HAP-1 (cell line): ENCODE results near the gene RBP5.
"Not testable (repeated sequence)": the region's sequence is repeated elsewhere in the genome, so short reads cannot be mapped to it uniquely, and the experiment has no call there.

Experiments used
- DNase-seq, 2 experiments: peaks; one replicate each; pipeline ENCODE4 v3.0.0-alpha.2; 2016 to 2020; ENCODE audit warnings: low spot score in 2 of 2
- H3K27me3 ChIP-seq: fragments of 250-450 bp; sonication (Bioruptor Pico); 2 replicates; pipeline ENCODE4 v1.5.1; 2020; ENCODE audit warnings: low read depth, mild to moderate bottlenecking, moderate library complexity
- H3K36me3 ChIP-seq: fragments of 250-450 bp; sonication (Bioruptor Pico); replicated peaks from 2 replicates; pipeline ENCODE4 v1.5.1; 2020; ENCODE audit warnings: mild to moderate bottlenecking
- H3K4me1 ChIP-seq: fragments of 250-450 bp; sonication (Bioruptor Pico); 2 replicates; pipeline ENCODE4 v1.5.1; 2020; ENCODE audit warnings: mild to moderate bottlenecking
- H3K4me3 ChIP-seq: fragments of 250-450 bp; sonication (Bioruptor Pico); 2 replicates; pipeline ENCODE4 v1.5.1; 2020; ENCODE audit warnings: mild to moderate bottlenecking, moderate library complexity
- H3K9me3 ChIP-seq: fragments of 250-450 bp; sonication (Bioruptor Pico); 2 replicates; pipeline ENCODE4 v1.5.1; 2020; ENCODE audit warnings: mild to moderate bottlenecking, moderate library complexity
- in situ Hi-C: fragments of 300-500 bp; cut with MboI; formaldehyde crosslinking; loops from 3 replicates; pipeline ENCODE4 v1.14.3; 2020; ENCODE audit warnings: low sequenced_read_pairs, inconsistent platforms, mixed read lengths

Gene RBP5

DNA sequence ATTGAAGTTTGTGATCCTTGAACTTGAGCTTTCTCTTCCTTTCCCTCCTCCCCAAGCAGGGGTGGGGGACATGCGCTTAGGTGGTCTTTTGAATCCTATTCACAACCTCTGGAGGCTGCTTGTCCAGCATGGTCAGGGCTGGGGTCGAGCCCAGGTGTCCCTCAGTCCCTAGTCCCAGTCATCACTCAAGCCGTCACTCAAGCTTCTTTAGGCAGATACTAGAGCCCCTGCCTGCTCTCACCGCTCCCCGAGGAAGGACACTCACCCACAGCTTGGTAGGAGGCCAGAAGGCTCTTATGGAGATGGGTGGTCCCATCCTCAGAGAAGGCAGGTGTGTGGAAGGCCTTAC lies 19.1 kb downstream of the RBP5 start:
- H3K36me3 ChIP-seq = peaks cover 4% of the 10 kb centered on the region; the same call in 1 of the 2 replicates
- H3K4me1 ChIP-seq = no peaks in the 10 kb centered on the region; the same call in 1 of the 2 replicates
- in situ Hi-C loops = loop anchor here (25.0 kb wide), 1 partner anchor 372 kb away; no protein-coding TSS in a partner anchor
- H3K9me3 ChIP-seq = no peaks in the 10 kb centered on the region
- DNase-seq = no peak
- no peaks in the 10 kb centered on the region for H3K27me3 ChIP-seq
- H3K4me3 ChIP-seq = peak overlapping the region; percentile 48

DNA sequence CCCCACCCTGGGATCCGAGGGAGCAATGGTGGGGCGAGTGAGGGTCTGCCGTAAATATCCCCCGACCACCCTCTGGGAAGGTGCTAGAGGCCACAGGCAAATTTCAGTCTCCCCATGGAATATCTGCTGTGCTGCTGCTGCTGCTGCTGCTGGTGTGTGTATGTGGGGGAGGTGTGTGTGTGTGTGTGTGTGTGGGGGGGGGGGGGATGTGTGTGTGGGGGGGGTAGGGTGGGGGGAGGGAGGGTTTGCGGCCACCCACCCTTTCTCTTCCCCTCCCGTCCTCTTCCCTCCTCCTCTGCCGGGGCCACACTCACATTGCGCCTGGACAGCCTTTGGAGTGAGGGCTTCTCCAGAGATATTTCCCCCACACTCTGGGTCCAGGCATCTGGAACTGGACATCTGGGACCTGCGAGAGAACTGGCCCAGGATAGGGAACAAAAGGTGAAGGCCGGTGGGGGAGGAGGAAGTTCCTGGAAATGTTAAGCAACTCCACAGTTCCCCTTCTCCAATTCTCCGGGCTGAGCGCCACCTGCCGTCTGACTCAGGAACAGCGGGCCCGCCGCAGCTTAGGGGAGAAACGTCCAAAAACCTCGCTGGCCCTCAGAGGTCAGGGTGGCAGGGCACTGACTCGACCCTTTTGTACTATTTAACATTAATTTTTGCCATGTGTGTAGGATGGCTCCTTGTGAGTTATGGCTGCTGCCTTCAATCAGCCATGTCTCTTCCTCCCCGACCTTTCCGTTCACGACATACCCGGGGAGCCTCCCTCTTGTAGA lies 19.7 kb downstream of the RBP5 start, which contains the start of gene C1RL:
TSS of gene C1RL (minus strand) at position 419 of the 776 bp plus-strand sequence. CDS start at position 385, 34 bp downstream.
- Histone ChIP-seq H3K4me1 (no peaks in the 10 kb centered on the region; the same call in 1 of the 2 replicates), H3K4me3 (peak within 1 kb of the TSS; percentile 48), H3K9me3 (no peaks in the 10 kb centered on the region), H3K27me3 (no peaks in the 10 kb centered on the region), H3K36me3 (0 out of 2 replicates have a peak, but pooled peaks cover 4% of the 10 kb centered on the region)
- in situ Hi-C loops = loop anchor here (25.0 kb wide), 1 partner anchor 372 kb away; no protein-coding TSS in a partner anchor
- DNase-seq = peak; percentile 89 to 94

DNA sequence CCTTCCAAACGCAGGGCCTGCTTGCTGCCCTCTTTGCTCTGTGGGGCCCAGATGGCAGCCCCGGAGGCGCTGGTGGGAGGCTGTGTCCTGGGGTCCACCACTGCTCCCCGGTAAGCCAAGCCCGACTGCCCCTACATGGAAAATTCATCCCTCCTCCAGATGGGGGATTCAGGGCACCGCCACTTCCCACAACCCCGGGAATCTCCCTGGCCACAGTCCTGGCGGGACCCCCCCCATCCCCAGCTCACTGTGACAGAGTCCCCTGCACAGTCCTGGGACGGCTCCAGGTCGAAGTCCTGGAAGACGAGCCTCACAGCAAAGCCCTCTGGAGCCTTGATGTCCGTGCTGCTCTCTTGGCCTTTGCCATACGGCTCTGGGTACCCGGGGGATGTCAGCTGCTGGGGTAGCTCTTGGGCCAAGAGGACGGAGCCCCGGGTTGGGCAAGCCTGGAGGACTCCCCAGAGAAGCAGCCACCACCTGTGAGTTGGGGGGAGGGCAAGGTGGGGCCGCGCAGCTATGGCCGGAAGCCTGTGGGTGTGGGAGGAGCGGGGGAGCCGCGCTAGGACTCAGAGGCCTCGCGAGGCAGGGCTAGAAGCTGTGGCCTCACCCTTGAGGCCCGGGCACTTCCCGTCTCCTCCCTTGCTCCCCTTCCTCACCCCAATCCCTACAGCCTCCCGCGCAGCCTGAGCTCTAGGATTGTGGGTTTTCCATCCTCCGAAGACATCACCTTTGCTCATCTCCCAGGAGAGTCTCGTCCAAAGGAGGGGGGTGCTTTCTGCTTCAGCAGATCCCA lies 20.5 kb downstream of the RBP5 start:
- in situ Hi-C loops = loop anchor here (25.0 kb wide), 1 partner anchor 371 kb away; no protein-coding TSS in a partner anchor
- H3K4me1 ChIP-seq = no peaks in the 10 kb centered on the region; the same call in 1 of the 2 replicates
- H3K9me3 ChIP-seq = no peaks in the 10 kb centered on the region
- no peaks in the 10 kb centered on the region for H3K27me3 ChIP-seq
- peak overlapping the region; percentile 48 for H3K4me3 ChIP-seq
- 0 out of 2 replicates have a peak, but pooled peaks cover 4% of the 10 kb centered on the region for H3K36me3 ChIP-seq
- peak; percentile 52 to 81 for DNase-seq

DNA sequence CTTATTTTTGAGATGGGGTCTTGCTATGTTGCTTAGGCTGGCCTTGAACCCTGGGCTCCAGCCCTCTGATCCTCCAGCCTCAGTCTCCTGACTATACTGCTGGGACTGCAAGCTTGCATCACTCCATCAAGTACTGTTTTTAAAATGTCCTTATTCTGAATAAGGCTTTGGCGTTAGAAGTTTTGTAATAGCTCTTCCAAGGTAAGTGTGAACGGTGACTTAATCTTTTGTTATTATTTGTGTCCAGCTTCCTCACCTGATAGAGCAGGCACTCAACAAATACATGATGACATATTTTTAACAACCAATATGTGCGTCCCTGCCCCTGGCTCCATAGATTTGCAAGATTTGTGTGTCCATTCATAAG lies 21.1 kb downstream of the RBP5 start:
- peak overlapping the region; percentile 48 for H3K4me3 ChIP-seq
- no peaks in the 10 kb centered on the region; the same call in 1 of the 2 replicates for H3K4me1 ChIP-seq
- no peaks in the 10 kb centered on the region for H3K27me3 ChIP-seq
- no peak for DNase-seq
- H3K9me3 ChIP-seq = no peaks in the 10 kb centered on the region
- 0 out of 2 replicates have a peak, but pooled peaks cover 4% of the 10 kb centered on the region for H3K36me3 ChIP-seq
- in situ Hi-C loops = loop anchor here (25.0 kb wide), 1 partner anchor 370 kb away; no protein-coding TSS in a partner anchor

GRCh38 chr12:7107181-7107580 lies 21.5 kb downstream of the RBP5 start:
- not testable (repeated sequence) for H3K9me3 ChIP-seq, H3K36me3 ChIP-seq, H3K4me3 ChIP-seq, H3K4me1 ChIP-seq, H3K27me3 ChIP-seq, DNase-seq
- in situ Hi-C loops = loop anchor here (25.0 kb wide), 1 partner anchor 370 kb away; no protein-coding TSS in a partner anchor

GRCh38 chr12:7106082-7106481 lies 22.6 kb downstream of the RBP5 start:
- in situ Hi-C loops = loop anchor here (25.0 kb wide), 1 partner anchor 369 kb away; no protein-coding TSS in a partner anchor
- DNase-seq = no peak
- Histone ChIP-seq H3K9me3 (no peaks in the 10 kb centered on the region), H3K36me3 (0 out of 2 replicates have a peak, but pooled peaks cover 4% of the 10 kb centered on the region), H3K27me3 (no peaks in the 10 kb centered on the region), H3K4me1 (no peaks in the 10 kb centered on the region; the same call in 1 of the 2 replicates), H3K4me3 (no peak overlapping the region)

DNA sequence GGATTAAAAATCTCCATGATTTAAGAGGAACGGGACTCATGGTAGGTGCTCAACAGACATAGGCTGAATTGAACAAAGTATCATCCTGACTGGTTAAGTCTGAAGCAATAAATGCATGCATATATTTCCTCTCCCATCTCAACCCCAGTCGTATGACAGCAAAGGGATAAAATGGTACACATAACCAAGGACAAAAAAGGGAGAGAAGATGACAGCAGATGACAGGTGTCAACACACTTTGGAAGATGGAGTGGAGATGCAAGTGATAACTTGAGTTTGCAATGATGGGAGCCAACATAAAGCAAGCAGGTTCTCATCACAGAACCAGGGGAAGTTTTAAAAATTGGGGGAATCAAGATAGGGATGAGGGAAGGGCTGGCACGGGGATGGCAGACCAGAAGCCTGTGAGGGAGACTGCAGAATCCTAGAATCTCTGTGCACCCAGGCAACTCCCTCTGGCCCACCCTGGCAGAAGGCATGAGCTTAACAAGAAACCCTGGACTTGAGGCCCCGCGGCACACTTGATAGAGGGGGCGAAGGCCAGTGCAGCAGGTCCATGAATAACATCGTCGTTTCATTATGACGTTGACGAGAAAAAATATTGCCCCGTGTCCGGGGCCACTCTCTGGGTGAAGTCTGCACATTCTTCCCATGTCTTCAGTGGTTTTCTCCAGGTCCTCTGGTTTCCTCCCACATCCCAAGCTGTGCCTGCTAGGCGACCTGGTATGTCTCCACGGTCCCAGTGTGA lies 24.7 kb downstream of the RBP5 start:
- in situ Hi-C loops = loop anchor here (25.0 kb wide), 1 partner anchor 367 kb away; no protein-coding TSS in a partner anchor
- Histone ChIP-seq H3K4me3 (no peak overlapping the region), H3K9me3 (no peaks in the 10 kb centered on the region), H3K4me1 (no peaks in the 10 kb centered on the region; the same call in 1 of the 2 replicates), H3K27me3 (no peaks in the 10 kb centered on the region), H3K36me3 (peaks cover 8% of the 10 kb centered on the region; the same call in 1 of the 2 replicates)
- no peak for DNase-seq

GRCh38 chr12:7102582-7102981 lies 26.1 kb downstream of the RBP5 start:
- Histone ChIP-seq H3K4me3 (no peak overlapping the region), H3K27me3 (no peaks in the 10 kb centered on the region), H3K9me3 (no peaks in the 10 kb centered on the region), H3K36me3 (peaks cover 14% of the 10 kb centered on the region; the same call in 1 of the 2 replicates), H3K4me1 (no peaks in the 10 kb centered on the region; the same call in 1 of the 2 replicates)
- in situ Hi-C loops = loop anchor here (25.0 kb wide), 1 partner anchor 365 kb away; no protein-coding TSS in a partner anchor
- DNase-seq = no peak

GRCh38 chr12:7101694-7102131 lies 27.0 kb downstream of the RBP5 start:
- Histone ChIP-seq H3K4me3 (no peak overlapping the region), H3K36me3 (peaks cover 12% of the 10 kb centered on the region; the same call in 1 of the 2 replicates), H3K27me3 (no peaks in the 10 kb centered on the region), H3K4me1 (no peaks in the 10 kb centered on the region), H3K9me3 (no peaks in the 10 kb centered on the region)
- no peak for DNase-seq
- in situ Hi-C loops = loop anchor here (25.0 kb wide), 1 partner anchor 364 kb away; no protein-coding TSS in a partner anchor

GRCh38 chr12:7101047-7101693 lies 27.5 kb downstream of the RBP5 start:
- Histone ChIP-seq H3K36me3 (peaks cover 10% of the 10 kb centered on the region; the same call in 1 of the 2 replicates), H3K4me3 (no peak overlapping the region), H3K9me3 (no peaks in the 10 kb centered on the region), H3K4me1 (no peaks in the 10 kb centered on the region), H3K27me3 (no peaks in the 10 kb centered on the region)
- in situ Hi-C loops = loop anchor here (25.0 kb wide), 1 partner anchor 364 kb away; no protein-coding TSS in a partner anchor
- DNase-seq = no peak

- Histone ChIP-seq H3K27me3 (no peaks in the 10 kb centered on the region), H3K36me3 (peaks cover 10% of the 10 kb centered on the region; the same call in 1 of the 2 replicates), H3K9me3 (no peaks in the 10 kb centered on the region), H3K4me3 (no peak overlapping the region), H3K4me1 (no peaks in the 10 kb centered on the region)
- in situ Hi-C loops = loop anchor here (25.0 kb wide), 1 partner anchor 363 kb away; no protein-coding TSS in a partner anchor
- no peak for DNase-seq
Observed at GRCh38 chr12:7100239-7100638, 28.4 kb downstream of the RBP5 start.

DNA sequence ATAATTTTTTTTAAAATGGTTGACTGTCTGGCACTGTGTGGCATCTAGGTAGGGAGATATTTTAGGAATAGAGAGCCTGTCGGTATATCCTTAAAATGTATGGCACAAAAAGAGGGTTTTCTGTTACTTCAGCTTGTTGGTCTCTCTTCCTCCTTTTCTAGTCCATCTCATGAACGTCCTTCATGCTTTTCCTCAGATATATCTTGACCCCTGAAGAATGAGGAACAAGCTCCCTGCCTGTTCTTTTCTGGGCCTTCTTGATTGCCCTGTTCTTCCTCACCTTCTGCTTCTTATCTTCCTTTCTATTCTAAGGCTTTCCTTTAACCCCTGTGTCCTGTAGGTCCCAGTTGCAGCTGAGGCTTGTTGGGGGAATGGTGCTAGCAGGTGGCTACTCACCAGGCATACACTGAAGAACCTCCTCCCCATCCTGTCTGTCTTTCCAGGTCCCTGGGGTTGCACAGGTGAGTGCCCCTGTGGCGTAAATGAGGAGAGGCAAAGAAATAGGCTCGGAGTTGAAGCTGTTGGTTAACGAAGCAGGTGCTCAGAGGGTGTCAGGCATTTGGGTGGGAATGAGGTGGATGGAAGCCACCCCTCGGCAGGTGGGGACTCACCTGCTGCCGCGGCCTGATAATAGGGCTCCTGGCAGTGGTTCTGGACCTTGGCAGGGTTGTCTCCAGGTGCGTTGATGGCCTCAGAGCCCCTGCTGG lies 29.2 kb downstream of the RBP5 start:
- H3K36me3 ChIP-seq = peaks cover 10% of the 10 kb centered on the region; the same call in 1 of the 2 replicates
- in situ Hi-C loops = no loop called here
- no peak for DNase-seq
- no peaks in the 10 kb centered on the region for H3K4me1 ChIP-seq
- H3K27me3 ChIP-seq = no peaks in the 10 kb centered on the region
- H3K4me3 ChIP-seq = no peak overlapping the region
- H3K9me3 ChIP-seq = no peaks in the 10 kb centered on the region
